ENCODE results near the gene KCNQ1. TPM values are rescaled to one million over a fixed set of nuclear protein-coding genes. Genes with fewer than 3 reads are reported as not detected.

Gene KCNQ1
- total RNA-seq, 1 experiment from 2014 or later: 2.3 TPM

DNA sequence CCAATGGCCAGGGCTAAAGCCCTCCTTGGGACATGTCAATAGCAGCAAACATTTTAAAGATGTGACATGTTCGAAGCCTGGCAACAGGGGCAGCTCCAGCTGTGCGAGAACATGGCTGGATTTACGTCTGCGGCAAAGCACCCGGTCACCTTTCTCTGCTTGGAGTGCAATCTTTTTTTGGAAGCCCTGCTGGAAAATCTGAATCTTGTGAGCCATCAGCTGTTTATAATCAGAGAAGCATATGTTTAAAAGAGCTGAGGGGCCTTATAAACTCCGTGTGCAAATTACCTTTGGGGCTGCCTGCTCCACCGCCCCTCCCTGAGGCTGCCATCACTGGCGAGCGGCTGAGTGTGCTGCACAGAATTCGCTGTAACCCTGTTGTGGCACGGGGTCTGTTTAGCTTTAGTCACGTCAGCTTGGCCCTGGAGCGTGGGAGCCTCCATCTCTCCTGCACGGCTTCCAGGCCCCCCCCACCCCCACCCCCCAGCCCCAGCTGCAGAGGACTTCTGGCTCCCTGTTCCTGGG is 264.0 kb downstream of the KCNQ1 start:
- H3K9me3 Mint-ChIP-seq: peaks cover 24 to 27% of the 10 kb centered on the region in 2 experiments
- Histone ChIP-seq H3K4ac (ENCODE audit: low read depth, low read length) (no peak overlapping the region), H2AFZ (ENCODE audit: low read length) (no peak overlapping the region), H4K5ac (ENCODE audit: insufficient read length, low read depth, low read length) (no peak overlapping the region), H3K27ac (ENCODE audit: insufficient read length, low read depth, low read length) (no peak overlapping the region), H3K56ac (ENCODE audit: insufficient read length, low read depth, low read length) (no peak overlapping the region), H3K18ac (ENCODE audit: insufficient read length, low read depth, low read length) (no peak overlapping the region), H3K4me1 (ENCODE audit: insufficient read depth, low read length) (no peaks in the 10 kb centered on the region; the same call in 1 of the 2 replicates), H3K14ac (ENCODE audit: insufficient read depth, low read length) (no peak overlapping the region), H3K9ac (ENCODE audit: extremely low read depth, insufficient read length, low read length) (no peak overlapping the region), H2BK20ac (ENCODE audit: low read depth, low read length, poor library complexity, severe bottlenecking) (no peak overlapping the region), H2BK12ac (ENCODE audit: insufficient read length, low read depth, low read length) (no peak overlapping the region), H3K79me1 (ENCODE audit: insufficient read depth, low read depth, low read length, poor library complexity, severe bottlenecking) (no peaks in the 10 kb centered on the region), H2AK5ac (ENCODE audit: insufficient read length, low read length) (no peak overlapping the region), H3K23me2 (ENCODE audit: insufficient read length, low read depth, low read length, poor library complexity, severe bottlenecking) (no peaks in the 10 kb centered on the region), H2BK120ac (ENCODE audit: low read depth, low read length, poor library complexity, severe bottlenecking) (no peak overlapping the region), H3K23ac (ENCODE audit: insufficient read length, low read depth, low read length) (no peak overlapping the region), H3K9me3 (ENCODE audit: control insufficient read depth, low read depth, low read length) (no peaks in the 10 kb centered on the region), H3K4me2 (ENCODE audit: insufficient read depth, insufficient read length, low read length) (no peak overlapping the region), H3K79me2 (ENCODE audit: insufficient read depth, low read length) (no peaks in the 10 kb centered on the region), H2BK5ac (ENCODE audit: insufficient read length, low read length) (no peak overlapping the region), H4K8ac (replicated peaks; ENCODE audit: insufficient read length, low read depth, low read length) (no peak overlapping the region), H3K27me3 (ENCODE audit: insufficient read depth, low read length) (peaks cover 2% of the 10 kb centered on the region; the same call in 1 of the 2 replicates), H2BK15ac (ENCODE audit: low read depth, low read length) (no peak overlapping the region), H3T11ph (ENCODE audit: low read length) (no peak overlapping the region), H4K20me1 (ENCODE audit: control insufficient read depth, insufficient read depth, insufficient read length) (no peaks in the 10 kb centered on the region), H4K91ac (ENCODE audit: insufficient read length, low read depth, low read length) (no peak overlapping the region)
- no peak for DNase-seq
- no peak overlapping the region for H3K4me3 Mint-ChIP-seq
- WGBS (ENCODE audit: extremely low coverage, insufficient read length, low lambda C conversion rate): no CpG with 5 or more reads among the region's 14 CpGs
- no peak overlapping the region for H3K27ac Mint-ChIP-seq
- H3K27me3 Mint-ChIP-seq (ENCODE audit: low read depth): peaks cover 100% of the 10 kb centered on the region
- peaks cover 5 to 33% (median 8%) of the 10 kb centered on the region in 3 experiments; a peak in 4 of 7 replicates for H3K36me3 Mint-ChIP-seq (ENCODE audit: insufficient read depth in 1 of 3, low read depth in 3 of 3)
- TF ChIP-seq, protein P1, sequence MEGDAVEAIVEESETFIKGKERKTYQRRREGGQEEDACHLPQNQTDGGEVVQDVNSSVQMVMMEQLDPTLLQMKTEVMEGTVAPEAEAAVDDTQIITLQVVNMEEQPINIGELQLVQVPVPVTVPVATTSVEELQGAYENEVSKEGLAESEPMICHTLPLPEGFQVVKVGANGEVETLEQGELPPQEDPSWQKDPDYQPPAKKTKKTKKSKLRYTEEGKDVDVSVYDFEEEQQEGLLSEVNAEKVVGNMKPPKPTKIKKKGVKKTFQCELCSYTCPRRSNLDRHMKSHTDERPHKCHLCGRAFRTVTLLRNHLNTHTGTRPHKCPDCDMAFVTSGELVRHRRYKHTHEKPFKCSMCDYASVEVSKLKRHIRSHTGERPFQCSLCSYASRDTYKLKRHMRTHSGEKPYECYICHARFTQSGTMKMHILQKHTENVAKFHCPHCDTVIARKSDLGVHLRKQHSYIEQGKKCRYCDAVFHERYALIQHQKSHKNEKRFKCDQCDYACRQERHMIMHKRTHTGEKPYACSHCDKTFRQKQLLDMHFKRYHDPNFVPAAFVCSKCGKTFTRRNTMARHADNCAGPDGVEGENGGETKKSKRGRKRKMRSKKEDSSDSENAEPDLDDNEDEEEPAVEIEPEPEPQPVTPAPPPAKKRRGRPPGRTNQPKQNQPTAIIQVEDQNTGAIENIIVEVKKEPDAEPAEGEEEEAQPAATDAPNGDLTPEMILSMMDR (conservative IDR thresholded peaks at IDR 0.05): no peak
- peaks cover 15 to 18% of the 10 kb centered on the region in 2 experiments for H3K4me1 Mint-ChIP-seq

Data from H9 (cell line).